Osteocyte (in vitro differentiated cells): Measurements from ENCODE around the gene PRODH2. TPM values are rescaled to one million over a fixed set of nuclear protein-coding genes. Genes with fewer than 3 reads are reported as not detected.
"Not testable (repeated sequence)": the region's sequence is repeated elsewhere in the genome, so short reads cannot be mapped to it uniquely, and the experiment has no call there.

Experiments used
- DNase-seq: peaks from one replicate; pipeline ENCODE4 v3.0.0; 2021; ENCODE audit warnings: mixed read lengths; ENCODE audit not compliant: unreplicated experiment; ENCODE audit errors: extremely low spot score
- H3K27ac Mint-ChIP-seq: one replicate; pipeline ENCODE4 v1.8.0; 2021; ENCODE audit warnings: mild to moderate bottlenecking, mixed read lengths; ENCODE audit not compliant: unreplicated experiment
- H3K27me3 Mint-ChIP-seq: one replicate; pipeline ENCODE4 v1.8.0; 2021; ENCODE audit warnings: mixed read lengths; ENCODE audit not compliant: unreplicated experiment
- H3K36me3 Mint-ChIP-seq: one replicate; pipeline ENCODE4 v1.8.0; 2021; ENCODE audit warnings: mixed read lengths; ENCODE audit not compliant: unreplicated experiment
- H3K4me1 Mint-ChIP-seq: one replicate; pipeline ENCODE4 v1.8.0; 2021; ENCODE audit warnings: mixed read lengths; ENCODE audit not compliant: unreplicated experiment
- H3K4me3 Mint-ChIP-seq: one replicate; pipeline ENCODE4 v1.8.0; 2021; ENCODE audit warnings: mild to moderate bottlenecking, moderate library complexity, mixed read lengths; ENCODE audit not compliant: unreplicated experiment
- H3K9me3 Mint-ChIP-seq: one replicate; pipeline ENCODE4 v1.8.0; 2021; ENCODE audit warnings: mixed read lengths; ENCODE audit not compliant: unreplicated experiment
- CTCF ChIP-seq: fragments of 200-600 bp; sonication (generic); IDR thresholded peaks from 2 replicates; pipeline ENCODE4 v1.5.0; 2021; ENCODE audit warnings: antibody characterized with exemption, mild to moderate bottlenecking, moderate library complexity
- total RNA-seq: library from RNA; stranded (reverse); gene quantifications from 2 replicates; pipeline ENCODE4 v1.2.1, GENCODE V29; 2021

PRODH2 gene
- total RNA-seq, 1 donor from 2014 or later = not detected

DNA sequence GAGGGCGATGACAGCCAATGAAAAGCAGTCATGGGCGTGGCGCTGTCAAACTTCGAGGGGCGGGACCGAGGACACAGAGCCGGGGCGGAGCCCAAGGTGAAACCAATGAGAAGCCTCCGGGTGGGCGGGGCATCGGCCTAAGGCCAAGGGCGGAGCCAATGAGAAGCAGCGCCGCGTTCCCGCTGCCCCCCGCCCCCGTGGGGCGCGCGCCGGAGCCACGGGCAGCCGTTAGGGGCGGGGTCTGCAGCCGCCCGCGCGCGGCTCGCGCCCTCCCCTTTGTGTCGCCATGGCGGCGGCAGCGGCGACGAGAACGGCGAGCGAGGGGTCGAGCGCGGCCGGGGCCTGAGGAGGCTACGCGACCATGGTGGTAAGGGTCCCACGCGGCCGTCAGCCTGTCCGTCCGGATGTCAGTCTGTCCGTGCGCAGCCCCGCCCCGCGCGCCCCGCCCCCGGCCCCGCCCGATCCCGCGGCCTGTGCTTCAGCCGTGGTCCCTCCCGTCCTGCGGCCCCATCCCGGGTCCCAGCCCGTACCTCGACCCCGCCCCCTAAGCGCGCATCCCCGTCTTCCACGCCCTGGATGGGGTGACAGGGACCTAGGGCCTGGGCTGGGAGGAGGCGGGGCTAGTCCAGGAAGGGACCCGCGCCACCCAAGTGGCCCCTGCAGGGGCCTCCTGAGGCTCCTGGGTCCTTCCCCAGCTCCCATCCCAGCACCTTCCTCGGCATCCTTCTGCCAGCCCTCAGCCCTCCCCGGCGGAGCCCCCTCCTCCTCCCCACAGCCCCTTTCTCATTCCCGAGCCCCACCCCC, 37.1 kb downstream of the PRODH2 start, which contains the start of gene ARHGAP33:
ARHGAP33 (plus strand) TSS at position 267 of the 804 bp plus-strand sequence; CDS start at position 362, 95 bp downstream.
- TF ChIP-seq CTCF = no peak
- no peak within 1 kb of the TSS for H3K27ac Mint-ChIP-seq
- no peaks in the 10 kb centered on the region for H3K9me3 Mint-ChIP-seq
- peaks cover 24% of the 10 kb centered on the region for H3K4me1 Mint-ChIP-seq
- DNase-seq = peak; percentile 99
- H3K36me3 Mint-ChIP-seq = peaks cover 2% of the 10 kb centered on the region
- peak within 1 kb of the TSS; percentile 76 for H3K4me3 Mint-ChIP-seq
- no peaks in the 10 kb centered on the region for H3K27me3 Mint-ChIP-seq

GRCh38 chr19:35775046-35775297, 37.7 kb downstream of the PRODH2 start:
- no peak for DNase-seq
- Mint-ChIP-seq H3K36me3 (peaks cover 2% of the 10 kb centered on the region), H3K4me3 (peak overlapping the region; percentile 76), H3K27ac (no peak overlapping the region), H3K27me3 (no peaks in the 10 kb centered on the region), H3K9me3 (no peaks in the 10 kb centered on the region), H3K4me1 (peaks cover 24% of the 10 kb centered on the region)
- TF ChIP-seq CTCF = no peak

- Mint-ChIP-seq H3K27ac (no peak overlapping the region), H3K27me3 (no peaks in the 10 kb centered on the region), H3K4me3 (peak overlapping the region; percentile 76), H3K9me3 (no peaks in the 10 kb centered on the region), H3K36me3 (no peaks in the 10 kb centered on the region), H3K4me1 (peaks cover 24% of the 10 kb centered on the region)
- no peak for DNase-seq
- no peak for TF ChIP-seq CTCF
Observed at GRCh38 chr19:35774274-35775045, 38.2 kb downstream of the PRODH2 start.

DNA sequence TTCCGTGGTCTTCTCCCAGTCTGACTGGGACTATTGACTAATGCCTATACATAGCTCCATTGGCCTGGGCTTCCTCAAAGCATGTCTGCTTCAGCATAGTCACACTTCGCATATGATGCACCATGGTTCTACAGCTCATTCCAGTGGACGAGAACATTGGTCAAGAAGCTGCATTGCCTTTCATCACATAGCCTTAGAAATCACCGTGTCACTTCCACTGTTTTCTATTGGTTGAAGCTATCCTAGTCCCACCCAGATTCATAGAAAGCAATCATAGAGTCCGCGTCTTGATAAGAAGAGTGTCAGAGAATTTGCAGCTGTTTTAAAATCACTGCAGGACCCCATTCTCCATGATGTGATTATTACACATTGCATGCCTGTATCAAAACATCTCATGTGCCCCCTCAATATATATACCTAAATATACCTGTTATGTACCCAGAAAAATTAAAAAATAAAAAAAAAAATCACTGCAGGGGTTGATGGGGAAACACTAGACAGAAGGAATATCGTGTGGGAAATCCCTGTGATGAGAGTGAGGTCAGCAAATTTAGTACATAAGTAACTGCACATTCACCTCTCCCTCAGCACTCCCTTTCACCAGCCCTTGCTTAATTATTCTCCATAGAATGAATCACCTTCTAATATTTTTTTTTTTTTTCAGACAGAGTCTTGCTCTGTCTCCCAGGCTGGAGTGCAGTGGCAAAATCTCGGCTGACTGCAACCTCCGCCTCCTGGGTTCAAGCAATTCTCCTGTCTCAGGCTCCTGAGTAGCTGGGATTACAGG, 39.4 kb downstream of the PRODH2 start:
- no peak for DNase-seq
- H3K27ac Mint-ChIP-seq = no peak overlapping the region
- TF ChIP-seq CTCF = no peak
- H3K9me3 Mint-ChIP-seq = no peaks in the 10 kb centered on the region
- no peak overlapping the region for H3K4me3 Mint-ChIP-seq
- H3K27me3 Mint-ChIP-seq = no peaks in the 10 kb centered on the region
- peaks cover 24% of the 10 kb centered on the region for H3K4me1 Mint-ChIP-seq
- H3K36me3 Mint-ChIP-seq = peaks cover 1% of the 10 kb centered on the region

DNA sequence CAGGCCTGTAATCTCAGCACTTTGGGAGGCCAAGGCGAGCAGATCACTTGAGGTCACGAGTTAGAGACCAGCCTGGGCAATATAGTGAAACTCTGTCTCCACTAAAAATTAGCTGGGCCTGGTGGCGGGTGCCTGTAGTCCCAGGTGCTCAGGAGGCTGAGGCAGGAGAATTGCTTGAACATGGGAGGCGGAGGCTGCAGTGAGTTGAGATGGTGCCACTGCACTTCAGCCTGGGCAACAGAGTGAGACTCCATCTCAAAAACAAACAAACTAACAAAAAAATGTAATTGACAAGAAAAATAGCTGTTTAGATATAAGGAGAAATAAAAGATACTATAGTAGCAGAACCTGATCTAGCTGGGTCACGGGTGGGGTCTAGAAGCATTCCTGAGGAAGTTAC, 40.3 kb downstream of the PRODH2 start:
- peaks cover 24% of the 10 kb centered on the region for H3K4me1 Mint-ChIP-seq
- H3K4me3 Mint-ChIP-seq, H3K9me3 Mint-ChIP-seq, H3K36me3 Mint-ChIP-seq, H3K27ac Mint-ChIP-seq, H3K27me3 Mint-ChIP-seq, DNase-seq: not testable (repeated sequence)
